ENCODE data around the gene ELMOD1. TPM values are rescaled to one million over a fixed set of nuclear protein-coding genes. Genes with fewer than 3 reads are reported as not detected.

Gene ELMOD1
- total and polyA plus RNA-seq, 2 experiments from 2014 or later: 3.1 TPM

DNA sequence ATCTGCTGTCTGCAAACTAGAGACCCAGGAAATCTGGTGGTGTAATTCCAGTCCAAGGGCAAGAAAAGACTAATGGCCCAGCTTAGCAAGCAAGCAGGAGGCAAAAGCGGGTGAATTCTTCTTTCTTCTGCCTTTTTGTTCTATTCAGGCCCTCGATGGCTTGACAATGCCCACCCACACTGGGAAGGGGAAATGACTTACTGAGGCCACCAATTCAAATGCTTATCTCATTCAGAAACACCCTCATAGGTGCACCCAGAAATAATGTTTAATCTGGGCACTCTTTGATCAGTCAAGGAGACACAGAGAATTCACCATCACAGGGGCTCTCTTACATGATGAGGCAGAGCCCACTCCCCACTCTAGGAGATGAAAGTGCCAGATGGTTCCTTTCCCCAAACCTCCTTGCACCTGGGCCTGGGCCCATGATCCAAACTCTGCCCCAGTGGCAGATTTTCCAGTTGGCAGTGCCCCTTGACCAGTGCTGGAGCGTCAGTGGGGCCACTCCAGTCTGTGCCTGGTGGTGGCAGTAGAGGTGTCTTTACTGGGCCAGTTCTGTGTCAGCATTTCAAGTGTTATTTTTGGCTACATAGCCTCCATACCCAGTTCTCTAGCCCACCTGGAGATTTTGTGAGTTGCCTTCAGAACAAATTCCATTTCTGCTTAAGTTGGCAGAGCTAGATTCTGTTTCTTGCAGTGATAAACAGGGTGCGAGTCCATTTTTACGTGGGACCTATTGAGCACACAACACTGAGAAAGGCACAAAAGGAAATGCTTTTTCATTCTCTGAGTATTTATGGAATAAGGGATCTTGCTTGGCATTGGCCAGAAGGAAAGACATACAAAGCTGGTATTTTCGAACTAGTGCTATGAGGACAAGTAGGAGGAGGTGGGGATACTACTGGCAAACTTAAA is 7.5 kb downstream of the ELMOD1 start:
- TF ChIP-seq EZH2phosphoT487 (IDR thresholded peaks at IDR 0.05; ENCODE audit: low read depth, severe bottlenecking, unreplicated experiment) (no peak), EZH2 (IDR thresholded peaks at IDR 0.05; ENCODE audit: borderline replicate concordance) (no peak)
- TF ChIP-seq, protein P1, sequence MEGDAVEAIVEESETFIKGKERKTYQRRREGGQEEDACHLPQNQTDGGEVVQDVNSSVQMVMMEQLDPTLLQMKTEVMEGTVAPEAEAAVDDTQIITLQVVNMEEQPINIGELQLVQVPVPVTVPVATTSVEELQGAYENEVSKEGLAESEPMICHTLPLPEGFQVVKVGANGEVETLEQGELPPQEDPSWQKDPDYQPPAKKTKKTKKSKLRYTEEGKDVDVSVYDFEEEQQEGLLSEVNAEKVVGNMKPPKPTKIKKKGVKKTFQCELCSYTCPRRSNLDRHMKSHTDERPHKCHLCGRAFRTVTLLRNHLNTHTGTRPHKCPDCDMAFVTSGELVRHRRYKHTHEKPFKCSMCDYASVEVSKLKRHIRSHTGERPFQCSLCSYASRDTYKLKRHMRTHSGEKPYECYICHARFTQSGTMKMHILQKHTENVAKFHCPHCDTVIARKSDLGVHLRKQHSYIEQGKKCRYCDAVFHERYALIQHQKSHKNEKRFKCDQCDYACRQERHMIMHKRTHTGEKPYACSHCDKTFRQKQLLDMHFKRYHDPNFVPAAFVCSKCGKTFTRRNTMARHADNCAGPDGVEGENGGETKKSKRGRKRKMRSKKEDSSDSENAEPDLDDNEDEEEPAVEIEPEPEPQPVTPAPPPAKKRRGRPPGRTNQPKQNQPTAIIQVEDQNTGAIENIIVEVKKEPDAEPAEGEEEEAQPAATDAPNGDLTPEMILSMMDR (IDR thresholded peaks at IDR 0.05; ENCODE audit: poor library complexity): peak; percentile 29
- no peaks in the 10 kb centered on the region for H3K9me2 ChIP-seq (replicated peaks; ENCODE audit: insufficient read depth)
- H4K20me1 ChIP-seq (ENCODE audit: insufficient read depth, poor library complexity, severe bottlenecking): no peaks in the 10 kb centered on the region
- DNase-seq (ENCODE audit: low spot score): peak; percentile 23
- H3K27ac ChIP-seq: no peak overlapping the region
- no peak overlapping the region for H3K4me3 ChIP-seq
- no peaks in the 10 kb centered on the region for H3K79me2 ChIP-seq
- no peaks in the 10 kb centered on the region for H3K4me1 ChIP-seq (ENCODE audit: insufficient read depth)
- no peak overlapping the region for H3K4me2 ChIP-seq
- WGBS (ENCODE audit: low lambda C conversion rate, missing lambda C conversion rate): 63% methylated on average over 6 of the region's 6 CpGs
- H3K9me3 ChIP-seq (ENCODE audit: low read depth): no peaks in the 10 kb centered on the region
- H3K27me3 ChIP-seq: peaks cover 37% of the 10 kb centered on the region
- no peaks in the 10 kb centered on the region for H3K36me3 ChIP-seq (replicated peaks; ENCODE audit: insufficient read depth, low read depth)
- no peak overlapping the region for H2AFZ ChIP-seq

DNA sequence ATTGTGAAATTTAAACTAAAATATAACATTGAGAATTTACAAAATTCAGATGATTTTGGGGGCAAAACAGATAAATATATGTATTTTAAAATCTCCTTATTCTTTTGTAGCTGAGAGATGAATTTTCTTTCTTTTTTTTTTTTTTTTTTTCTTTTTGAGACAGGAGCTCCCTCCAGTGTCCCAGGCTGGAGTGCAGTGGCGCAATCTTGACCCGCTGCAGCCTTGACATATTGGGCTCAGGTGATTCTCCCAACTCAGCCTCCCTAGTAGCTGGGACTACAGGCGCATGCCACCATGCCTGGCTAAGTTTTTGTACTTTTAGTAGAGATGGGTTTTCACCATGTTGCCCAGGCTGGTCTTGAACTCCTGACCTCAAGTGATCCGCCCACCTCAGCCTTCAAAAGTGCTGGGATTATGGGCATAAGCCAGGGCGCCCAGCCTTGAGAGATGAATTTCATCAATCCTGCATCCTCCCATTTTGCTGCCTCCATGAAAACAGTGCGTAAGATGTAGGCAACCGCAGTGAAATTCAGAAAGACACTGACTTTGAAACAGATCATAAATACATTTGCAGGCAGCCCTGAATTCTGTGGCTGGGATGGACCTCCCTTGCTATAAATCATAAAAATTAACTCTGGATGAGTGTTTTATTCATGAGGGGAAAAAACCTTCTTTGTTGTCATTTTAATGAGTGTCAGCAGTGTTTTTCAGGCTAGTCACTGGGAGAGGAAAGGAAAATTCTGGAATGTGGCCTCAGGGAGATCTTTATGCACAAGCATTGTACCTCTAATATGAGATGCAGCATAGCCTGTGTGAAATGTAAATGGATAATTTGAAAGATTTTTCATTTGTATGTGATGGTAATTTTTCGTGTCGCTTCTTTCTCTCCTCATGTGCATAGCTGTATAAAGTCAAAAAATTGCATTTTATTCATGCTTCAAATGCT is 14.4 kb downstream of the ELMOD1 start:
- WGBS (ENCODE audit: low lambda C conversion rate, missing lambda C conversion rate): 89% methylated on average over 9 of the region's 9 CpGs
- H2AFZ ChIP-seq: no peak overlapping the region
- no peak overlapping the region for H3K4me2 ChIP-seq

DNA sequence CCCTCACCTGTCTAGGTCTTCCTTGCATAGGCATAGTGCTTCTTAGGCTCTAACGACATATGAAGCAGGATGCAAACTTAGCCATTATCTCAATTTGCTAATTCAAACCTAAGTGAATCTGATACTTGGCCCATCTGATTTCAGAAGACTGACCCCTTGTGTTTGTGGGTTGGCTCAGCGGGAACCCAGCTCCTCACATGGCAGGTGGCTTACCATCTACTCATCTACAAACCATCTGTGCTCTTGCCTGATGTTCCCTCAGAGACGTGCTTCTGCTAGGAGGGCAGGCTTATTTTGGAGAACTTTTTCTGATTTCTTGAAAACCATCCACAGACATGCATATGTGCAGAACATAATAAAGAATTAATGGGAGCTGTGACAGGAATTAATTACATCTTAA is 15.2 kb downstream of the ELMOD1 start:
- H3K4me1 ChIP-seq (ENCODE audit: insufficient read depth): no peaks in the 10 kb centered on the region
- H3K9me2 ChIP-seq (replicated peaks; ENCODE audit: insufficient read depth): no peaks in the 10 kb centered on the region
- H3K4me3 ChIP-seq: no peak overlapping the region
- TF ChIP-seq, protein P1 (IDR thresholded peaks at IDR 0.05; ENCODE audit: poor library complexity): no peak
- H3K4me2 ChIP-seq: no peak overlapping the region
- H3K79me2 ChIP-seq: no peaks in the 10 kb centered on the region
- H3K27me3 ChIP-seq: no peaks in the 10 kb centered on the region
- no peaks in the 10 kb centered on the region for H4K20me1 ChIP-seq (ENCODE audit: insufficient read depth, poor library complexity, severe bottlenecking)
- 84% methylated on average over 3 of the region's 3 CpGs for WGBS (ENCODE audit: low lambda C conversion rate, missing lambda C conversion rate)
- no peaks in the 10 kb centered on the region for H3K9me3 ChIP-seq (ENCODE audit: low read depth)
- no peak overlapping the region for H2AFZ ChIP-seq
- H3K36me3 ChIP-seq (replicated peaks; ENCODE audit: insufficient read depth, low read depth): no peaks in the 10 kb centered on the region
- H3K27ac ChIP-seq: no peak overlapping the region
- DNase-seq (ENCODE audit: low spot score): no peak

More for the DNA sequence above, 14.4 kb downstream of the ELMOD1 start:
- H3K4me1 ChIP-seq (ENCODE audit: insufficient read depth): no peaks in the 10 kb centered on the region
- no peaks in the 10 kb centered on the region for H4K20me1 ChIP-seq (ENCODE audit: insufficient read depth, poor library complexity, severe bottlenecking)
- TF ChIP-seq, protein P1 (IDR thresholded peaks at IDR 0.05; ENCODE audit: poor library complexity): no peak
- TF ChIP-seq EZH2 (IDR thresholded peaks at IDR 0.05; ENCODE audit: borderline replicate concordance) (no peak), EZH2phosphoT487 (IDR thresholded peaks at IDR 0.05; ENCODE audit: low read depth, severe bottlenecking, unreplicated experiment) (no peak)
- no peak overlapping the region for H3K4me3 ChIP-seq
- H3K9me2 ChIP-seq (replicated peaks; ENCODE audit: insufficient read depth): no peaks in the 10 kb centered on the region
- H3K27me3 ChIP-seq: no peaks in the 10 kb centered on the region
- no peaks in the 10 kb centered on the region for H3K79me2 ChIP-seq
- no peaks in the 10 kb centered on the region for H3K36me3 ChIP-seq (replicated peaks; ENCODE audit: insufficient read depth, low read depth)
- DNase-seq (ENCODE audit: low spot score): no peak
- no peak overlapping the region for H3K27ac ChIP-seq
- no peaks in the 10 kb centered on the region for H3K9me3 ChIP-seq (ENCODE audit: low read depth)
